ENCODE data around the gene STEAP1B.

STEAP1B gene

GRCh38 chr7:22427104-22427503, 72.9 kb downstream of the STEAP1B start:
- no peak for FAIRE-seq

- no peak for FAIRE-seq
Observed at GRCh38 chr7:22426463-22427094, 73.4 kb downstream of the STEAP1B start.

GRCh38 chr7:22425361-22425760, 74.6 kb downstream of the STEAP1B start:
- no peak for FAIRE-seq

- FAIRE-seq: no peak
Observed at GRCh38 chr7:22422831-22423615, 77.0 kb downstream of the STEAP1B start.

- no peak for FAIRE-seq
Observed at GRCh38 chr7:22420973-22421635, 78.9 kb downstream of the STEAP1B start.

- FAIRE-seq: no peak
Observed at GRCh38 chr7:22420008-22420407, 80.0 kb downstream of the STEAP1B start.

- no peak for FAIRE-seq
Observed at GRCh38 chr7:22419488-22419887, 80.5 kb downstream of the STEAP1B start.

GRCh38 chr7:22418251-22419046, 81.5 kb downstream of the STEAP1B start:
- FAIRE-seq: no peak

- no peak for FAIRE-seq
Observed at GRCh38 chr7:22417841-22418240, 82.1 kb downstream of the STEAP1B start.

GRCh38 chr7:22417349-22417748, 82.6 kb downstream of the STEAP1B start:
- FAIRE-seq: no peak

GRCh38 chr7:22414424-22414823, 85.6 kb downstream of the STEAP1B start:
- no peak for FAIRE-seq

- FAIRE-seq: no peak
Observed at GRCh38 chr7:22413211-22413610, 86.8 kb downstream of the STEAP1B start.

GRCh38 chr7:22411977-22412693, 87.9 kb downstream of the STEAP1B start:
- no peak for FAIRE-seq

- no peak for FAIRE-seq
Observed at GRCh38 chr7:22406715-22407114, 93.3 kb downstream of the STEAP1B start.

GRCh38 chr7:22404421-22405023, 95.5 kb downstream of the STEAP1B start:
- FAIRE-seq: no peak

- FAIRE-seq: no peak
Observed at GRCh38 chr7:22403344-22403743, 96.6 kb downstream of the STEAP1B start.

GRCh38 chr7:22402250-22402649, 97.7 kb downstream of the STEAP1B start:
- FAIRE-seq: no peak

- FAIRE-seq: no peak
Observed at GRCh38 chr7:22400936-22401553, 98.9 kb downstream of the STEAP1B start.

- no peak for FAIRE-seq
Observed at GRCh38 chr7:22400150-22400814, 99.7 kb downstream of the STEAP1B start.

- no peak for FAIRE-seq
Observed at GRCh38 chr7:22399546-22399945, 100.4 kb downstream of the STEAP1B start.

GRCh38 chr7:22399091-22399490, 100.9 kb downstream of the STEAP1B start:
- FAIRE-seq: no peak
